Panc1 (cell line): Measurements from ENCODE around the gene TGFB2.

ENCODE experiments used
- CTCF ChIP-seq: fragments of 450-650 bp; IDR thresholded peaks from 2 replicates; pipeline ENCODE4 v1.5.1; 2017; ENCODE audit warnings: mild to moderate bottlenecking
- SIN3A ChIP-seq: IDR thresholded peaks from 2 replicates; pipeline ENCODE4 v1.6.1; 2012; ENCODE audit warnings: low read depth, mild to moderate bottlenecking, low read length, moderate library complexity, borderline replicate concordance; ENCODE audit not compliant: insufficient read depth
- TF ChIP-seq, protein P1 (sequence below), 2 experiments: IDR thresholded peaks; 2 replicates each; pipeline ENCODE4 v1.6.1; 2011 to 2012; ENCODE audit warnings: low read depth in 2 of 2, control low read depth in 1 of 2, low read length in 1 of 2, mild to moderate bottlenecking in 1 of 2, moderate library complexity in 1 of 2; ENCODE audit not compliant: insufficient read depth in 1 of 2

GRCh38 chr1:218439541-218440295 is 94.6 kb downstream of the TGFB2 start:
- TF ChIP-seq CTCF: no peak
- no peak for TF ChIP-seq SIN3A
- TF ChIP-seq, protein P1, sequence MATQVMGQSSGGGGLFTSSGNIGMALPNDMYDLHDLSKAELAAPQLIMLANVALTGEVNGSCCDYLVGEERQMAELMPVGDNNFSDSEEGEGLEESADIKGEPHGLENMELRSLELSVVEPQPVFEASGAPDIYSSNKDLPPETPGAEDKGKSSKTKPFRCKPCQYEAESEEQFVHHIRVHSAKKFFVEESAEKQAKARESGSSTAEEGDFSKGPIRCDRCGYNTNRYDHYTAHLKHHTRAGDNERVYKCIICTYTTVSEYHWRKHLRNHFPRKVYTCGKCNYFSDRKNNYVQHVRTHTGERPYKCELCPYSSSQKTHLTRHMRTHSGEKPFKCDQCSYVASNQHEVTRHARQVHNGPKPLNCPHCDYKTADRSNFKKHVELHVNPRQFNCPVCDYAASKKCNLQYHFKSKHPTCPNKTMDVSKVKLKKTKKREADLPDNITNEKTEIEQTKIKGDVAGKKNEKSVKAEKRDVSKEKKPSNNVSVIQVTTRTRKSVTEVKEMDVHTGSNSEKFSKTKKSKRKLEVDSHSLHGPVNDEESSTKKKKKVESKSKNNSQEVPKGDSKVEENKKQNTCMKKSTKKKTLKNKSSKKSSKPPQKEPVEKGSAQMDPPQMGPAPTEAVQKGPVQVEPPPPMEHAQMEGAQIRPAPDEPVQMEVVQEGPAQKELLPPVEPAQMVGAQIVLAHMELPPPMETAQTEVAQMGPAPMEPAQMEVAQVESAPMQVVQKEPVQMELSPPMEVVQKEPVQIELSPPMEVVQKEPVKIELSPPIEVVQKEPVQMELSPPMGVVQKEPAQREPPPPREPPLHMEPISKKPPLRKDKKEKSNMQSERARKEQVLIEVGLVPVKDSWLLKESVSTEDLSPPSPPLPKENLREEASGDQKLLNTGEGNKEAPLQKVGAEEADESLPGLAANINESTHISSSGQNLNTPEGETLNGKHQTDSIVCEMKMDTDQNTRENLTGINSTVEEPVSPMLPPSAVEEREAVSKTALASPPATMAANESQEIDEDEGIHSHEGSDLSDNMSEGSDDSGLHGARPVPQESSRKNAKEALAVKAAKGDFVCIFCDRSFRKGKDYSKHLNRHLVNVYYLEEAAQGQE (IDR thresholded peaks at IDR 0.05; ENCODE audit: insufficient read depth in 1 of 2, low read depth in 2 of 2, low read length in 1 of 2): no peak
